ENCODE measurements around the gene GALNT15.

GRCh38 chr3:16177382-16177781 is 2.9 kb downstream of the GALNT15 start:
- TF ChIP-seq POLR2A (IDR thresholded peaks at IDR 0.05), result no peak
- TF ChIP-seq CTCF (IDR thresholded peaks at IDR 0.05), result no peak

Measured in Peyer's patch (tissue), 4 donors.